SK-N-SH (cell line): Measurements from ENCODE around the gene HELT. TPM values are rescaled to one million over a fixed set of nuclear protein-coding genes. Genes with fewer than 3 reads are reported as not detected.

Experiments used
- CTCF ChIA-PET: fragments of 300-600, 350-600 bp; formaldehyde crosslinking; extraction: SDS; loops from one replicate; lab custom pipeline; 2021; lab: Yijun Ruan, JAX
- POLR2A ChIA-PET: fragments of 350-600 bp; sonication (Branson Sonifier 250); formaldehyde crosslinking; extraction: SDS; loops from one replicate; lab custom pipeline; 2020; ENCODE audit warnings: antibody characterized with exemption, inconsistent platforms; lab: Yijun Ruan, JAX
- DNase-seq: peaks from one replicate; pipeline ENCODE4 v3.0.0; 2012
- H2AFZ ChIP-seq: fragments of 200-600 bp; sonication (generic); 2 replicates; pipeline ENCODE4 v1.8.1; 2016; ENCODE audit warnings: antibody characterized with exemption, mild to moderate bottlenecking, low read depth
- H3F3A ChIP-seq: fragments of 200-600 bp; sonication (generic); replicated peaks from 2 replicates; pipeline ENCODE3; 2016; ENCODE audit warnings: antibody characterized with exemption, mild to moderate bottlenecking; ENCODE audit not compliant: insufficient read depth
- H3K27ac ChIP-seq, 2 experiments: fragments of 200-500 bp in 1 of 2; fragments of 200-600 bp in 1 of 2; sonication (Bioruptor generic) in 1 of 2; sonication (generic), shearing (Covaris generic) in 1 of 2; 2 replicates each; pipeline versions ENCODE4 v1.5.1 to v1.6.1; 2014 to 2016; ENCODE audit warnings: low read depth in 2 of 2, inconsistent platforms in 1 of 2, low read length in 1 of 2, mild to moderate bottlenecking in 1 of 2, mixed read lengths in 1 of 2
- H3K27me3 ChIP-seq: fragments of 200-600 bp; sonication (generic), shearing (Covaris generic); 2 replicates; pipeline ENCODE4 v1.6.1; 2016; ENCODE audit warnings: mixed run types; ENCODE audit not compliant: insufficient read depth
- H3K36me3 ChIP-seq, 2 experiments: fragments of 200-500 bp in 1 of 2; fragments of 200-600 bp in 1 of 2; sonication (Bioruptor generic) in 1 of 2; sonication (generic) in 1 of 2; replicated peaks in 1 of 2; 2 replicates each; pipeline versions ENCODE3 to v1.5.1; 2014 to 2016; ENCODE audit warnings: low read length in 1 of 2, mild to moderate bottlenecking in 1 of 2; ENCODE audit not compliant: insufficient read depth in 2 of 2, control insufficient read depth in 1 of 2
- H3K4me1 ChIP-seq, 2 experiments: fragments of 200-500 bp in 1 of 2; fragments of 200-600 bp in 1 of 2; sonication (Bioruptor generic) in 1 of 2; sonication (generic), shearing (Covaris generic) in 1 of 2; 2 replicates each; pipeline versions ENCODE4 v1.5.1 to v1.6.1; 2014 to 2016; ENCODE audit warnings: low read depth in 1 of 2, low read length in 1 of 2, mixed run types in 1 of 2; ENCODE audit not compliant: insufficient read depth in 2 of 2, control insufficient read depth in 1 of 2
- H3K4me2 ChIP-seq: fragments of 200-600 bp; sonication (generic), shearing (Covaris generic); 2 replicates; pipeline ENCODE4 v1.6.1; 2017; ENCODE audit warnings: mixed run types
- H3K4me3 ChIP-seq, 2 experiments: fragments of 200-500 bp in 1 of 2; fragments of 200-600 bp in 1 of 2; sonication (Bioruptor generic) in 1 of 2; sonication (generic), shearing (Covaris generic) in 1 of 2; 2 replicates each; pipeline versions ENCODE4 v1.5.1 to v1.8.1; 2014 to 2016; ENCODE audit warnings: low read depth in 2 of 2, inconsistent platforms in 1 of 2, low read length in 1 of 2, mild to moderate bottlenecking in 1 of 2, mixed read lengths in 1 of 2, moderate library complexity in 1 of 2
- H3K79me2 ChIP-seq: fragments of 200-600 bp; sonication (generic); 2 replicates; pipeline ENCODE4 v1.8.1; 2017; ENCODE audit warnings: mild to moderate bottlenecking; ENCODE audit not compliant: insufficient read depth
- H3K9ac ChIP-seq: fragments of 200-600 bp; sonication (generic); 2 replicates; pipeline ENCODE4 v1.6.1; 2017; ENCODE audit warnings: mixed run types
- H3K9me2 ChIP-seq: fragments of 200-600 bp; sonication (generic); 2 replicates; pipeline ENCODE4 v1.6.1; 2017; ENCODE audit warnings: mixed run types
- H3K9me3 ChIP-seq: fragments of 200-600 bp; sonication (generic); 2 replicates; pipeline ENCODE4 v1.6.1; 2017; ENCODE audit warnings: mixed run types, mild to moderate bottlenecking, moderate library complexity
- H4K20me1 ChIP-seq: fragments of 200-600 bp; sonication (generic); 2 replicates; pipeline ENCODE4 v1.6.1; 2017; ENCODE audit warnings: mild to moderate bottlenecking, mixed run types; ENCODE audit not compliant: insufficient read depth
- ELF1 ChIP-seq: IDR thresholded peaks from 2 replicates; pipeline ENCODE4 v1.4.0; 2012
- EP300 ChIP-seq, 2 experiments: IDR thresholded peaks; 2 replicates each; pipeline versions ENCODE4 v1.4.0 to v1.6.1; 2012; ENCODE audit warnings: borderline replicate concordance in 1 of 2, low read depth in 1 of 2, low read length in 1 of 2
- EZH2phosphoT487 ChIP-seq: fragments of 200-600 bp; sonication (generic); IDR thresholded peaks from 2 replicates; pipeline ENCODE4 v1.6.1; 2017; ENCODE audit warnings: low read depth, mixed run types, mild to moderate bottlenecking, antibody characterized with exemption, moderate library complexity, borderline replicate concordance
- FOSL2 ChIP-seq: IDR thresholded peaks from 2 replicates; pipeline ENCODE4 v1.4.0; 2012; ENCODE audit warnings: low read depth, mild to moderate bottlenecking, moderate library complexity, borderline replicate concordance
- FOXJ3 ChIP-seq: sonication (generic); formaldehyde crosslinking; IDR thresholded peaks from 2 replicates; pipeline ENCODE4 v1.5.1; 2020; ENCODE audit warnings: mild to moderate bottlenecking, missing genetic modification reagents
- FOXM1 ChIP-seq: IDR thresholded peaks from 2 replicates; pipeline ENCODE4 v1.4.0; 2012; ENCODE audit warnings: low read depth, mild to moderate bottlenecking
- GABPA ChIP-seq: IDR thresholded peaks from 2 replicates; pipeline ENCODE4 v1.4.0; 2012; ENCODE audit warnings: low read depth, mild to moderate bottlenecking
- GATA2 ChIP-seq: sonication (generic); formaldehyde crosslinking; IDR thresholded peaks from 2 replicates; pipeline ENCODE4 v1.5.0; 2020; ENCODE audit warnings: mild to moderate bottlenecking, missing genetic modification reagents
- JUND ChIP-seq: IDR thresholded peaks from 2 replicates; pipeline ENCODE4 v1.4.0; 2012
- MEF2A ChIP-seq: IDR thresholded peaks from 2 replicates; pipeline ENCODE4 v1.4.0; 2012; ENCODE audit warnings: low read depth, borderline replicate concordance
- MXI1 ChIP-seq: IDR thresholded peaks from 2 replicates; pipeline ENCODE4 v1.6.1; 2012; ENCODE audit warnings: mild to moderate bottlenecking, low read depth, low read length, improper control_type of control experiment
- NFIC ChIP-seq: IDR thresholded peaks from 2 replicates; pipeline ENCODE4 v1.4.0; 2012; ENCODE audit warnings: borderline replicate concordance
- NRF1 ChIP-seq: IDR thresholded peaks from 2 replicates; pipeline ENCODE4 v1.6.1; 2012; ENCODE audit warnings: low read depth, mild to moderate bottlenecking, low read length
- RAD21 ChIP-seq: IDR thresholded peaks from 2 replicates; pipeline ENCODE4 v1.6.1; 2012; ENCODE audit warnings: mild to moderate bottlenecking, low read length
- RFX5 ChIP-seq: IDR thresholded peaks from 2 replicates; pipeline ENCODE4 v1.6.1; 2012; ENCODE audit warnings: mild to moderate bottlenecking, improper control_type of control experiment, low read length
- RXRA ChIP-seq: IDR thresholded peaks from 2 replicates; pipeline ENCODE4 v1.4.0; 2012; ENCODE audit warnings: low read depth, mild to moderate bottlenecking, borderline replicate concordance
- TAF1 ChIP-seq: IDR thresholded peaks from 2 replicates; pipeline ENCODE4 v1.6.1; 2012; ENCODE audit warnings: low read depth, mild to moderate bottlenecking, low read length, moderate library complexity, borderline replicate concordance
- TCF12 ChIP-seq: IDR thresholded peaks from 2 replicates; pipeline ENCODE4 v1.4.0; 2012
- WGBS: methylation state at CpG from one replicate; pipeline ENCODE4 v1.1.6; 2017; ENCODE audit warnings: low lambda C conversion rate; 5-methylcytosine and 5-hydroxymethylcytosine counted together
- polyA plus RNA-seq, 3 experiments: library from polyadenylated mRNA; depleted of rRNA; stranded (reverse); fragments of >200 nt; gene quantifications; 2 replicates each; pipeline ENCODE4 v1.2.3, GENCODE V29; 2012
- TF ChIP-seq, protein P1 (sequence below): IDR thresholded peaks from 2 replicates; pipeline ENCODE4 v1.4.0; 2012; ENCODE audit warnings: low read depth, borderline replicate concordance
- TF ChIP-seq, protein P2 (sequence below): fragments of 200-600 bp; sonication (generic); IDR thresholded peaks from 2 replicates; pipeline ENCODE4 v1.6.1; 2017; ENCODE audit warnings: antibody characterized with exemption, mild to moderate bottlenecking, moderate library complexity
- TF ChIP-seq, protein P3 (sequence below): fragments of 150-350 bp; IDR thresholded peaks from 2 replicates; pipeline ENCODE4 v1.6.1; 2017; ENCODE audit warnings: antibody characterized with exemption, low read length, low read depth, borderline replicate concordance
- TF ChIP-seq, protein P4 (sequence below): IDR thresholded peaks from 2 replicates; pipeline ENCODE4 v1.4.0; 2012; ENCODE audit warnings: low read depth, borderline replicate concordance

The HELT gene
- polyA plus RNA-seq, 1 of the 3 experiments (the other 2 are of a cell fraction), result not detected

DNA sequence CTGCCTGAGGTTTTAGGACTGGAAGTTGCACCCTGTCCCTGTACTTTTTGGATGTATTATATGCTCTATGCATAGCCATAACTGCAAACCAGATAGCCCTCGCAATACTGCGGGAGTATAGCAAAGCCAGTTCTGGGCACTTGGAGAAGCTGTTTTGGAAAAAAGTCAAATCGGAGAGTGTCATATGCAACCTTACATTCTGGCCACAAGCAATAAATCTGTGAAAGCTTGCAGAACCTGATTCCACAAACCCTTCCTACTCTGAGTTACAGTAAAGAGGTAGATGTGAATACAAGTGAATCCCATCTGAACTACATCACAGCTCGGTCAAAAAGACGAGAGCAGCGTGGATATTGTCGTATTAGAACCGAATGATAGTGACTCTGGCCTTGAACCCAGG, 10.3 kb downstream of the HELT start (continued):
- no peak for TF ChIP-seq FOXM1
- no peak for TF ChIP-seq RAD21
- TF ChIP-seq RFX5, result no peak
- no peak for TF ChIP-seq MEF2A
- TF ChIP-seq ELF1, result no peak
- TF ChIP-seq, protein P1, sequence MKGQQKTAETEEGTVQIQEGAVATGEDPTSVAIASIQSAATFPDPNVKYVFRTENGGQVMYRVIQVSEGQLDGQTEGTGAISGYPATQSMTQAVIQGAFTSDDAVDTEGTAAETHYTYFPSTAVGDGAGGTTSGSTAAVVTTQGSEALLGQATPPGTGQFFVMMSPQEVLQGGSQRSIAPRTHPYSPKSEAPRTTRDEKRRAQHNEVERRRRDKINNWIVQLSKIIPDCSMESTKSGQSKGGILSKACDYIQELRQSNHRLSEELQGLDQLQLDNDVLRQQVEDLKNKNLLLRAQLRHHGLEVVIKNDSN, result no peak
- TF ChIP-seq GABPA, result no peak
- no peak for TF ChIP-seq TCF12
- TF ChIP-seq GATA2 (CRISPR knock-in tag), result no peak

DNA sequence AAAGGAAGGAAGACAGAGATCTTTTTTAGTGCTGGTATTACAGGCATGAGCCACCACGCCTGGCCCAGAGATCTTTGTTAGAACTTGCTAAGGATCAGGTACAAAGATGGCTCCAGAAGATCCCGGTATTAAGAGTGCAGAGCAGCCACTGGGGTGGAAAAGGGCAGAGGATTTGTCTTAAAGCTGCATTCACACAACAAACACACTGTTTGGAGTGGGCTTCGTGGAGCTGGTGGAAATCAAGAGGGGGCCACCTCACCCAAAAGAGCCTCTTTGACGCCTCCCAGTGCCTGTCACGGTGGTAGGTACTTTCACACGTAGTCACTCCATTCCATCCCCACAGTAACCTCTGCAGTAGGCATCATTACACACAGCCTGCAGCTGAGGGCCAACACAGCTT, 13.3 kb downstream of the HELT start:
- Histone ChIP-seq H3K27ac (no peak overlapping the region), H3K36me3 (no peaks in the 10 kb centered on the region), H3K4me2 (no peak overlapping the region), H2AFZ (no peak overlapping the region), H3K27me3 (peaks cover 16% of the 10 kb centered on the region; the same call in 1 of the 2 replicates), H3K4me3 (no peak overlapping the region), H3K4me1 (no peaks in the 10 kb centered on the region), H4K20me1 (no peaks in the 10 kb centered on the region), H3K9me3 (no peaks in the 10 kb centered on the region), H3F3A (no peaks in the 10 kb centered on the region), H3K9me2 (no peaks in the 10 kb centered on the region), H3K79me2 (no peaks in the 10 kb centered on the region), H3K9ac (no peak overlapping the region)
- TF ChIP-seq FOXM1 (no peak), TAF1 (no peak), NRF1 (no peak), ELF1 (no peak), NFIC (no peak), EZH2phosphoT487 (no peak)
- TF ChIP-seq, protein P2, sequence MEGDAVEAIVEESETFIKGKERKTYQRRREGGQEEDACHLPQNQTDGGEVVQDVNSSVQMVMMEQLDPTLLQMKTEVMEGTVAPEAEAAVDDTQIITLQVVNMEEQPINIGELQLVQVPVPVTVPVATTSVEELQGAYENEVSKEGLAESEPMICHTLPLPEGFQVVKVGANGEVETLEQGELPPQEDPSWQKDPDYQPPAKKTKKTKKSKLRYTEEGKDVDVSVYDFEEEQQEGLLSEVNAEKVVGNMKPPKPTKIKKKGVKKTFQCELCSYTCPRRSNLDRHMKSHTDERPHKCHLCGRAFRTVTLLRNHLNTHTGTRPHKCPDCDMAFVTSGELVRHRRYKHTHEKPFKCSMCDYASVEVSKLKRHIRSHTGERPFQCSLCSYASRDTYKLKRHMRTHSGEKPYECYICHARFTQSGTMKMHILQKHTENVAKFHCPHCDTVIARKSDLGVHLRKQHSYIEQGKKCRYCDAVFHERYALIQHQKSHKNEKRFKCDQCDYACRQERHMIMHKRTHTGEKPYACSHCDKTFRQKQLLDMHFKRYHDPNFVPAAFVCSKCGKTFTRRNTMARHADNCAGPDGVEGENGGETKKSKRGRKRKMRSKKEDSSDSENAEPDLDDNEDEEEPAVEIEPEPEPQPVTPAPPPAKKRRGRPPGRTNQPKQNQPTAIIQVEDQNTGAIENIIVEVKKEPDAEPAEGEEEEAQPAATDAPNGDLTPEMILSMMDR, result no peak
- CTCF ChIA-PET, result interaction anchor here (0.7 to 3.9 kb wide), 6 partner anchors 9 to 103 kb away, joined by 3 to 19 read pairs (median 4); no protein-coding TSS in a partner anchor
- 41% methylated on average over 6 of the region's 6 CpGs for WGBS
- DNase-seq, result no peak
- POLR2A ChIA-PET, result interaction anchor here (0.6 kb wide), 1 partner anchor 111 kb away, joined by 3 read pairs; the partner anchor contains the start of gene SLC25A4

DNA sequence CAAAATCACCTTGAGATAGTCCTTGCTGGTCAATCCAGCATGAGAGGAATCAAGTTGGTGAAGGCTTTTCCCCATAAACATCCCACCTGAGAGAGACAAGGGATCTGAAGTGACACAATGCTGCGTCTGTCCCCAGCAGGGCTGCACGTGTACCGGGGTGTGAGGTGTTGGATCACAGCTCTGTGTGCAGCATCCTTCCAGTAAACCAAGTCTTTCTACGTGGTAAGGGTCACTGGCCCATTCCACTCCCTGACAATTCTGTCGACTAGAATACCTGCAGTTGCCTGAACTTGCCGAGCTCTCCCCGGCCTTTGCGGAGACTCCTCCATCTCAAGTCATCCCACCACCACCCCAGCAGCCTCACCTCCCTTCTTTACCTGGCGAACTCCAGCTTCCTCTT, 14.8 kb downstream of the HELT start:
- H3K9me2 ChIP-seq, result no peaks in the 10 kb centered on the region
- no peaks in the 10 kb centered on the region for H3K4me1 ChIP-seq
- H3K27me3 ChIP-seq, result peaks cover 16% of the 10 kb centered on the region; the same call in 1 of the 2 replicates
- no peak overlapping the region for H2AFZ ChIP-seq
- no peak overlapping the region for H3K4me3 ChIP-seq
- H3K9me3 ChIP-seq, result no peaks in the 10 kb centered on the region
- no peak overlapping the region for H3K27ac ChIP-seq
- no peaks in the 10 kb centered on the region for H3K79me2 ChIP-seq
- ChIA-PET POLR2A (no interaction called here), CTCF (interaction anchor here (1.0 to 3.9 kb wide), 6 partner anchors 9 to 101 kb away, joined by 3 to 19 read pairs (median 4); no protein-coding TSS in a partner anchor)
- no peak overlapping the region for H3K9ac ChIP-seq
- WGBS, result 83% methylated on average over 4 of the region's 9 CpGs
- no peak for DNase-seq
- H3K36me3 ChIP-seq, result no peaks in the 10 kb centered on the region
- H3F3A ChIP-seq, result no peaks in the 10 kb centered on the region
- H3K4me2 ChIP-seq, result no peak overlapping the region
- no peaks in the 10 kb centered on the region for H4K20me1 ChIP-seq
- TF ChIP-seq TAF1 (no peak), ELF1 (no peak), EZH2phosphoT487 (no peak), JUND (no peak), MXI1 (no peak), FOXJ3 (no peak), EP300 (IDR thresholded peaks at IDR 0.05; ENCODE audit: borderline replicate concordance in 1 of 2, low read depth in 1 of 2, low read length in 1 of 2) (no peak), FOSL2 (no peak), GABPA (no peak), TCF12 (no peak), RFX5 (no peak), RXRA (no peak)
- TF ChIP-seq, protein P3, sequence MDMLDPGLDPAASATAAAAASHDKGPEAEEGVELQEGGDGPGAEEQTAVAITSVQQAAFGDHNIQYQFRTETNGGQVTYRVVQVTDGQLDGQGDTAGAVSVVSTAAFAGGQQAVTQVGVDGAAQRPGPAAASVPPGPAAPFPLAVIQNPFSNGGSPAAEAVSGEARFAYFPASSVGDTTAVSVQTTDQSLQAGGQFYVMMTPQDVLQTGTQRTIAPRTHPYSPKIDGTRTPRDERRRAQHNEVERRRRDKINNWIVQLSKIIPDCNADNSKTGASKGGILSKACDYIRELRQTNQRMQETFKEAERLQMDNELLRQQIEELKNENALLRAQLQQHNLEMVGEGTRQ, result no peak
- TF ChIP-seq, protein P4, sequence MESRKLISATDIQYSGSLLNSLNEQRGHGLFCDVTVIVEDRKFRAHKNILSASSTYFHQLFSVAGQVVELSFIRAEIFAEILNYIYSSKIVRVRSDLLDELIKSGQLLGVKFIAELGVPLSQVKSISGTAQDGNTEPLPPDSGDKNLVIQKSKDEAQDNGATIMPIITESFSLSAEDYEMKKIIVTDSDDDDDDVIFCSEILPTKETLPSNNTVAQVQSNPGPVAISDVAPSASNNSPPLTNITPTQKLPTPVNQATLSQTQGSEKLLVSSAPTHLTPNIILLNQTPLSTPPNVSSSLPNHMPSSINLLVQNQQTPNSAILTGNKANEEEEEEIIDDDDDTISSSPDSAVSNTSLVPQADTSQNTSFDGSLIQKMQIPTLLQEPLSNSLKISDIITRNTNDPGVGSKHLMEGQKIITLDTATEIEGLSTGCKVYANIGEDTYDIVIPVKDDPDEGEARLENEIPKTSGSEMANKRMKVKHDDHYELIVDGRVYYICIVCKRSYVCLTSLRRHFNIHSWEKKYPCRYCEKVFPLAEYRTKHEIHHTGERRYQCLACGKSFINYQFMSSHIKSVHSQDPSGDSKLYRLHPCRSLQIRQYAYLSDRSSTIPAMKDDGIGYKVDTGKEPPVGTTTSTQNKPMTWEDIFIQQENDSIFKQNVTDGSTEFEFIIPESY, result no peak
